Adrenal gland (tissue), 12 donors: ENCODE data around the gene ZDHHC14. TPM values are rescaled to one million over a fixed set of nuclear protein-coding genes. Genes with fewer than 3 reads are reported as not detected.

Experiments used
- DNase-seq, 7 donors: peaks; one replicate each; pipeline ENCODE4 v3.0.0-alpha.2; 2019 to 2020
- H3K27ac ChIP-seq, 5 donors: fragments of 200-600 bp; sonication (generic) in 4 of 5; 1 replicate in 3 of 5; 2 replicates in 2 of 5; pipeline versions ENCODE4 v1.5.1 to v1.8.0; 2016 to 2020; ENCODE audit warnings: mild to moderate bottlenecking in 1 of 5
- H3K27me3 ChIP-seq: fragments of 200-600 bp; 2 replicates; pipeline ENCODE4 v1.8.0; 2021
- H3K36me3 ChIP-seq, 2 donors: fragments of 200-600 bp; replicated peaks in 1 of 2; 1 replicate in 1 of 2; 2 replicates in 1 of 2; pipeline versions ENCODE4 v1.5.1 to v1.8.0; 2018 to 2022
- H3K4me1 ChIP-seq, 2 donors: fragments of 200-600 bp; replicated peaks in 1 of 2; 1 replicate in 1 of 2; 2 replicates in 1 of 2; pipeline versions ENCODE4 v1.5.1 to v1.8.0; 2018 to 2021
- H3K4me3 ChIP-seq, 4 donors: fragments of 200-600 bp; sonication (generic) in 3 of 4; one replicate each; pipeline ENCODE4 v1.5.1; 2016 to 2018
- H3K9me3 ChIP-seq, 3 donors: fragments of 200-600 bp; sonication (generic) in 1 of 3; replicated peaks in 1 of 3; 1 replicate in 2 of 3; 2 replicates in 1 of 3; pipeline versions ENCODE4 v1.5.1 to v1.8.0; 2016 to 2021
- CTCF ChIP-seq, 6 experiments: fragments of 450-650 bp in 4 of 6; fragments of 200-600 bp in 2 of 6; sonication (generic) in 1 of 6; IDR thresholded peaks; 1 replicate in 5 of 6; 2 replicates in 1 of 6; pipeline versions ENCODE4 v1.5.1 to v1.8.0; 2016 to 2021; ENCODE audit warnings: antibody characterized with exemption in 6 of 6, mild to moderate bottlenecking in 2 of 6, moderate library complexity in 1 of 6
- POLR2A ChIP-seq, 2 donors: fragments of 450-650 bp; IDR thresholded peaks; one replicate each; pipeline ENCODE4 v1.6.1; 2017; ENCODE audit warnings: antibody characterized with exemption in 2 of 2, mild to moderate bottlenecking in 2 of 2, moderate library complexity in 1 of 2
- WGBS, 4 donors: extraction: QIAGEN DNeasy Blood & Tissue Kit in 2 of 4; methylation state at CpG; one replicate each; pipeline versions ENCODE4 v1.1.5 to v1.1.7; 2013 to 2017; 5-methylcytosine and 5-hydroxymethylcytosine counted together
- intact Hi-C, 2 donors: fragments of 100-400 bp; cut with DNase I; formaldehyde crosslinking; loops; one replicate each; pipeline versions ENCODE4 v1.14.1 to v1.15.0; 2022 to 2023
- polyA plus RNA-seq, 3 donors: library from polyadenylated mRNA; stranded (reverse); fragments of 200-250 nt in 2 of 3; fragments of 350-450 nt in 1 of 3; fragmentation: Illumina TruSeq in 1 of 3; extraction: RNeasy Lipid Tissue Mini Kit (QIAGEN cat#74804) in 1 of 3; gene quantifications; one replicate each; pipeline ENCODE4 v1.2.3, GENCODE V29; 2013 to 2014
- total RNA-seq, 9 donors: library from RNA; depleted of rRNA in 4 of 9; stranded (reverse); fragments of >200 nt in 4 of 9; fragments of 120-200 nt in 1 of 9; fragmentation: NEBNext Ultra II Directional in 1 of 9; extraction: Animal tissue kit (Norgen Biotek cat#: 25700) in 1 of 9; gene quantifications; one replicate each; pipeline versions ENCODE4 v1.1.0 to v1.2.4, GENCODE V29; 2013 to 2023
- donor health status: healthy with polysubstance abuse.
- donor health status: Bipolar disorder and iron deficiency.
- donor health status: DM: yes; HTN: yes; CAD: no.
- donor health status: DM: no; HTN: no; CAD: no.
- donor health status: DM: no; HTN: no; CAD: no.
- donor health status: DM: yes; HTN: yes; CAD: no.

ZDHHC14 gene
- total and polyA plus RNA-seq, 12 donors: 3.8 to 14.3 (median 8.8) TPM

- Histone ChIP-seq H3K4me3 (no peak overlapping the region), H3K27me3 (no peaks in the 10 kb centered on the region), H3K36me3 (no peaks in the 10 kb centered on the region), H3K27ac (no peak overlapping the region), H3K9me3 (no peaks in the 10 kb centered on the region), H3K4me1 (peaks cover 4 to 40% of the 10 kb centered on the region in 2 donors)
- no peak for DNase-seq
- TF ChIP-seq POLR2A (IDR thresholded peaks at IDR 0.05): no peak
- TF ChIP-seq CTCF (IDR thresholded peaks at IDR 0.05): no peak
- intact Hi-C loops: no loop called here
- WGBS, 4 donors: 87 to 92% (median 88%) methylated on average over 3 to 4 of the region's 4 CpGs
Measured at GRCh38 chr6:157436944-157437336, 56.0 kb downstream of the ZDHHC14 start.

GRCh38 chr6:157438611-157439111, 57.7 kb downstream of the ZDHHC14 start:
- 51 to 65% (median 57%) methylated on average over 6 of the region's 6 CpGs for WGBS, 4 donors
- Histone ChIP-seq H3K27me3 (no peaks in the 10 kb centered on the region), H3K9me3 (no peaks in the 10 kb centered on the region), H3K36me3 (no peaks in the 10 kb centered on the region), H3K4me3 (no peak overlapping the region), H3K27ac (peak overlapping the region in 3 of 5 donors; percentile 17 to 54 (median 52)), H3K4me1 (peaks cover 4 to 37% of the 10 kb centered on the region in 2 donors)
- intact Hi-C loops: no loop called here
- DNase-seq: peak in 1 of 7 donors; percentile 31
- TF ChIP-seq CTCF (IDR thresholded peaks at IDR 0.05) (no peak), POLR2A (IDR thresholded peaks at IDR 0.05) (no peak)

- intact Hi-C loops: no loop called here
- 66 to 81% (median 70%) methylated on average over 1 of the region's 1 CpG for WGBS, 4 donors
Measured at GRCh38 chr6:157440171-157440570, 59.2 kb downstream of the ZDHHC14 start.

GRCh38 chr6:157442291-157442690, 61.3 kb downstream of the ZDHHC14 start:
- Histone ChIP-seq H3K4me3 (no peak overlapping the region), H3K36me3 (no peaks in the 10 kb centered on the region), H3K4me1 (peaks cover 0 to 21% of the 10 kb centered on the region in 2 donors), H3K27me3 (no peaks in the 10 kb centered on the region), H3K27ac (no peak overlapping the region), H3K9me3 (no peaks in the 10 kb centered on the region)
- TF ChIP-seq CTCF (IDR thresholded peaks at IDR 0.05) (no peak), POLR2A (IDR thresholded peaks at IDR 0.05) (no peak)
- DNase-seq: no peak
- 78 to 86% (median 82%) methylated on average over 12 of the region's 12 CpGs for WGBS, 4 donors
- intact Hi-C loops: no loop called here

More at GRCh38 chr6:157440171-157440570, 59.2 kb downstream of the ZDHHC14 start:
- TF ChIP-seq CTCF (IDR thresholded peaks at IDR 0.05): no peak
- no peak for TF ChIP-seq POLR2A (IDR thresholded peaks at IDR 0.05)
- H3K27ac ChIP-seq: peak overlapping the region in 1 of 5 donors; percentile 52
- H3K36me3 ChIP-seq: no peaks in the 10 kb centered on the region
- DNase-seq: no peak
- no peaks in the 10 kb centered on the region for H3K9me3 ChIP-seq
- no peaks in the 10 kb centered on the region for H3K27me3 ChIP-seq
- H3K4me3 ChIP-seq: no peak overlapping the region
- peaks cover 0 to 22% of the 10 kb centered on the region in 2 donors for H3K4me1 ChIP-seq
